ENCODE measurements around the gene XIRP1.

Gene XIRP1

DNA sequence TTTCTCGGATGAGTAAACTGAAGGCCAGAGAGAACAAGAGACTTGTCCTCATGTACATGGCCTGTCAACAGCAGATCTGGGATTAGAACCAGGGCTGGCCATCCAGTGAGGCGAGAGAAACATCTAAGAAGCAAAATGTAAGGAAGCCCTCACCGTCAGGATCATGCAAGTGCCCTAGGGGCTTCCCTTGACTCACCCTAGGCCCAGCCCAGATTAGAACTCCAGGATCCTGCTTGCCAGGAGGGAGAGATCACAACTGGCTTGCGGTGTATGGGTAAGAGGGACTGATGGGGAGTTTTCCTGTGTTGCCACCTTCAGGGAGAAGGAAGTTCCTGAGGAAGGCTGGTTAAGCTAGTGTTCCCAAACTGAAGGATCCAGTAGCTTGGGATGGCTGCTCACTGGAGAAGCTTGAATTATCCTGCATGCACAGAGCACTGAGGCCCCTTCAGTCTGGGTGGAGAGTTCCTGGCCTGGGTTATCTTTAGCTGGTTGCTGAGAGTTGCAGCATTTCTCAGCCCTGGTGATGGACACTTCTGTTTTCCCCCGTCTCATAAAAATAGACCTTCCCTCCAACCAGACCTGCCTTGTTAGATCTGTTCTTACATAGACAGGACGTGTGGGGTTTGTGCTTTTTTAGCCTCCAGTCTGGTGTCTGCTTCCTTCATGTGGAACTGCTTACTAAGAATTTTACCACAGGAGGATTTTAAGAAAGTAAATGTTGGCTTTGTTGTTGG, 28.2 kb upstream of the XIRP1 start:
- DNase-seq (ENCODE audit: low read depth) = no peak
- no peak for TF ChIP-seq CTCF (IDR thresholded peaks at IDR 0.05; ENCODE audit: control insufficient read depth, insufficient read depth, low read depth, low read length, missing control alignments)
- H3K4me3 ChIP-seq (ENCODE audit: control insufficient read depth, low read depth, low read length) = no peak overlapping the region

DNA sequence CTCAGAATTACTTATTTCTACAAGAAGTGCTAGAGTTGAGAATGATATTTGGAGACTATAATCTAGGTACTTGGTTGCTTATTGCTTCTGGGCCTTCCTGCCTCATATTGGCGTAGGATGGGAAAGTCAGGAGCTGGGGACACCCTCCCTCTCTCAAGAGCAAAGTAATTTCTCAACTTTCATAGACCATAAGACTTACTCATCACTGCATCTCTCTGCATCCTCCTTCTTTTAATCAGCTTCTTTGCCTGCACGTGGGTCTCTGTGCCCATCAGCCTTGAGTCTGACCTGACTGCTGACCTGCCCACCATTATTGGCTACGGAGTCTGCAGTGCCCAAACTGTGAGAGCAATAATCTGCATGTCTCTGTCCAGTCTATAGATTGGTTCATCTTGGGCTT, 27.3 kb upstream of the XIRP1 start:
- no peak overlapping the region for H3K4me3 ChIP-seq (ENCODE audit: control insufficient read depth, low read depth, low read length)
- no peak for DNase-seq (ENCODE audit: low read depth)
- TF ChIP-seq CTCF (IDR thresholded peaks at IDR 0.05; ENCODE audit: control insufficient read depth, insufficient read depth, low read depth, low read length, missing control alignments) = no peak

DNA sequence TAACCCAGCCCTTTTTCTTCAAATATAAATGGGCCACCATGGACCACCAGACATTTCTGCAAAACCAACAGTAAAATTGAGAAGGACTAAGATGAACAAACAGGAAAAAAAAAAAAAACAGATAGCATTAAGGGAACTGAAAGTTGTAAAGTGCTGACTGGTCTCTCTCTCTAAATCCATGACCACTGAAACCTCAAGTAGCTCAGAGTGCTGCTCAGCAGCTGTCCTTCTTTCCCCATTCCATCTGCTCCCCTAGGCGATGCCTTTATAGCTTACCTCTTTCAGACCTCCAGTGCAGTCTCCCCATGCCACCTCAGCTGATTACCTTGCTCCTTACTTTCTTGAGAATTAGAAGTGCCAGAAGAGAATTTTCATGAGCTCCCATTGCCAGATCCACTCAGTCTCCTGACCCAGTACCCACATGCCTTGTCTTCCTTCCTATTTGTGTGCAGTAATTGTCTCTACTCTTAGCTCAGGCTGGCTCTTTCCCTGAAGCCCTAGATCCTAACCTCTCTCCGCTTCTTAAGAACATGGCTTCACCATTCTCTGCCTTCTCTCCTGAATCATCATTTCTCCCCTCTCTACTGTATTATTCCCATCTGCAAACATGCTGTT, 23.9 kb upstream of the XIRP1 start:
- no peak for DNase-seq (ENCODE audit: low read depth)
- TF ChIP-seq CTCF (IDR thresholded peaks at IDR 0.05; ENCODE audit: control insufficient read depth, insufficient read depth, low read depth, low read length, missing control alignments) = no peak
- H3K4me3 ChIP-seq (ENCODE audit: control insufficient read depth, low read depth, low read length) = no peak overlapping the region

DNA sequence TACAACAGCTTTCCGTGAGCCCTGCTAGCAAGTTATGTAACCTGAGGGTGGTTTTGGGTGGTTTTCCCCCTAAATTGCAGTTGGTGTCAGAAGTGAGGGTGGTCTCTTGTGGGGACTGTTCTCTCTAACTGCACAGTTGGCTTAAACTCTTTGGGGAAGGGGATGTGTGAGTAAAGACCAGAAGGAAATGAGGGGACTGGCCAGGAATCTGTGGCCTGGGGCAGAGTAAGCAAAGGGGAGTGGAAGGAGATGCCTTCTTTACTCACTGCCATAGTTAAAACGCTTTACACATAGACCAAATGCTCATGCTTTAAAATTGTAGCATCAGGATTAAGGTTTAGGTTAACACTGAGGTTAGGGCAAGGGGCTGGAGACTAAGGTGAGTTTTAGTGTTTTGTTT, 21.2 kb upstream of the XIRP1 start:
- H3K4me3 ChIP-seq (ENCODE audit: control insufficient read depth, low read depth, low read length) = no peak overlapping the region
- DNase-seq (ENCODE audit: low read depth) = no peak
- no peak for TF ChIP-seq CTCF (IDR thresholded peaks at IDR 0.05; ENCODE audit: control insufficient read depth, insufficient read depth, low read depth, low read length, missing control alignments)

DNA sequence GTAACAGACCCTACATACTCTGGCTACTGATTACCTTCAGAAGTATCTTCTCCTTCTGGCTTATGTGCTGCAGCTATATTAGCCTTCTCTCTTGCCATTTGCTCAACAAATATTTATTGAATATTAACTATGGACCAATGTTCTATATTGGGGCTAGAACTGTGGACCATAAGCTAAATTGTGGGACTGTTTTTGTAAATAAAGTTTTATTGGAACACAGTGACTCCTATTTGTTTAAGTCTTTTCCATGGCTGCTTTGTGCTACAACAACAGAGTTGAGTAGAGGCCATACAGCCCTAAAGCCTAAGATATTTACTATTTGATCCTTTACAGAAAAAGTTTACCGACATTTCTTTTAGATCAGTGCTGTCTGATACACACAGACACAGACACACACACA, 20.3 kb upstream of the XIRP1 start:
- no peak for TF ChIP-seq CTCF (IDR thresholded peaks at IDR 0.05; ENCODE audit: control insufficient read depth, insufficient read depth, low read depth, low read length, missing control alignments)
- no peak overlapping the region for H3K4me3 ChIP-seq (ENCODE audit: control insufficient read depth, low read depth, low read length)
- DNase-seq (ENCODE audit: low read depth) = no peak

- TF ChIP-seq CTCF (IDR thresholded peaks at IDR 0.05; ENCODE audit: control insufficient read depth, insufficient read depth, low read depth, low read length, missing control alignments) = no peak
- no peak for DNase-seq (ENCODE audit: low read depth)
- no peak overlapping the region for H3K4me3 ChIP-seq (ENCODE audit: control insufficient read depth, low read depth, low read length)
Observed at GRCh38 chr3:39211332-39212130, 19.1 kb upstream of the XIRP1 start.
